Measurements from ENCODE around the gene ATP9A.

ATP9A gene

DNA sequence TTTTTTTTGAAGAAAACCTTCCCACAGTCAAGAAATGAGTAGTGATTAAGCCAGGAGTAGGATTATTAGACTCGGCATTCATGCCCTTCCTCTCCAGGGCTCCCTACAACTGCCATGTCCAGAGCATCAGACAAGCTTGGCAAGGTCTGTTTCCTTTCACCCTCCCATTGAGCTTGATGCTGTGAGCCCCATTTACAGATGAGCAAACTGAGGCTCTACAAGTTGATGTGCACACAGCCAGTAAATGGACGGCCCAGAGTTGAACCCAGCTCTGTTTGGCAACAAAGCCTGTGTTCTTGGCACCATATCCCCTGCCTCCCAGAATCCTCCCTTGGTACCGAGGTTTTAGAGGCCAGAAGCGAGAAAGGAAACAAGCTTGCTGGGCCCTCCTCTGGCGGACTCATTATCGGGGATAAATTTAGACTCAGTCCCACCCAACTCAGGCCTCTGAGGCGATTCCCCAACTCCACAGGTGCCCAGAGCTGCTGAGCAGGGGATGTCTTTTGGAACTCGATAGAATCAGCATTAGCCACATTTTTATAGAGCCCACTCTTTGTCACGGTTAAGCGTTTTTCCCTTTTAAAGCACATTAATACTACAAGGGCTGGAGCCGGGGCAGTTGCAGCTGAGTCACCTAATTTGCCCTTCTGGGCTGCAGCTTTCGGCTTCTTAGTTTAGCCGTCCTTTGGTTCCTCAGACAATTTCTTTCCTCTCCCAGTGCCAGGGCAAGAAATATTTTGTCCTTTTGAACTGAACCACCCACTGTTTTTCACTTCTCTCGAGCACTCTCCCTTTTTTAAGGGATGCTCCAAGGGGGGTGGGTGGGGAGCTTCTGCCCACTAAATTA lies 202.7 kb downstream of the ATP9A start:
- H3F3A ChIP-seq (ENCODE audit: control insufficient read depth, insufficient read depth), result no peaks in the 10 kb centered on the region
- no peaks in the 10 kb centered on the region for H3K36me3 ChIP-seq (ENCODE audit: control insufficient read depth, low read length)
- no peak overlapping the region for H3K27ac ChIP-seq (ENCODE audit: low read depth, low read length)
- H3K9me3 ChIP-seq (ENCODE audit: control insufficient read depth, insufficient read depth, low read length), result no peaks in the 10 kb centered on the region
- no peaks in the 10 kb centered on the region for H4K20me1 ChIP-seq (ENCODE audit: control insufficient read depth, insufficient read depth, low read depth, low read length)
- TF ChIP-seq, protein P1, sequence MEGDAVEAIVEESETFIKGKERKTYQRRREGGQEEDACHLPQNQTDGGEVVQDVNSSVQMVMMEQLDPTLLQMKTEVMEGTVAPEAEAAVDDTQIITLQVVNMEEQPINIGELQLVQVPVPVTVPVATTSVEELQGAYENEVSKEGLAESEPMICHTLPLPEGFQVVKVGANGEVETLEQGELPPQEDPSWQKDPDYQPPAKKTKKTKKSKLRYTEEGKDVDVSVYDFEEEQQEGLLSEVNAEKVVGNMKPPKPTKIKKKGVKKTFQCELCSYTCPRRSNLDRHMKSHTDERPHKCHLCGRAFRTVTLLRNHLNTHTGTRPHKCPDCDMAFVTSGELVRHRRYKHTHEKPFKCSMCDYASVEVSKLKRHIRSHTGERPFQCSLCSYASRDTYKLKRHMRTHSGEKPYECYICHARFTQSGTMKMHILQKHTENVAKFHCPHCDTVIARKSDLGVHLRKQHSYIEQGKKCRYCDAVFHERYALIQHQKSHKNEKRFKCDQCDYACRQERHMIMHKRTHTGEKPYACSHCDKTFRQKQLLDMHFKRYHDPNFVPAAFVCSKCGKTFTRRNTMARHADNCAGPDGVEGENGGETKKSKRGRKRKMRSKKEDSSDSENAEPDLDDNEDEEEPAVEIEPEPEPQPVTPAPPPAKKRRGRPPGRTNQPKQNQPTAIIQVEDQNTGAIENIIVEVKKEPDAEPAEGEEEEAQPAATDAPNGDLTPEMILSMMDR (IDR thresholded peaks at IDR 0.05; ENCODE audit: low read depth, low read length, poor library complexity, severe bottlenecking), result no peak
- no peak for TF ChIP-seq EZH2phosphoT487 (IDR thresholded peaks at IDR 0.05; ENCODE audit: borderline replicate concordance, low read length)
- no peaks in the 10 kb centered on the region for H3K9me2 ChIP-seq (replicated peaks; ENCODE audit: control insufficient read depth, low read length)
- H3K4me3 ChIP-seq (ENCODE audit: low read length), result no peak overlapping the region
- peaks cover 40% of the 10 kb centered on the region for H3K27me3 ChIP-seq (ENCODE audit: control insufficient read depth, low read length)
- H3K4me2 ChIP-seq (ENCODE audit: low read length), result no peak overlapping the region
- no peaks in the 10 kb centered on the region for H3K79me2 ChIP-seq (ENCODE audit: control insufficient read depth, low read length)
- H3K4me1 ChIP-seq (ENCODE audit: control insufficient read depth, low read length), result no peaks in the 10 kb centered on the region

DNA sequence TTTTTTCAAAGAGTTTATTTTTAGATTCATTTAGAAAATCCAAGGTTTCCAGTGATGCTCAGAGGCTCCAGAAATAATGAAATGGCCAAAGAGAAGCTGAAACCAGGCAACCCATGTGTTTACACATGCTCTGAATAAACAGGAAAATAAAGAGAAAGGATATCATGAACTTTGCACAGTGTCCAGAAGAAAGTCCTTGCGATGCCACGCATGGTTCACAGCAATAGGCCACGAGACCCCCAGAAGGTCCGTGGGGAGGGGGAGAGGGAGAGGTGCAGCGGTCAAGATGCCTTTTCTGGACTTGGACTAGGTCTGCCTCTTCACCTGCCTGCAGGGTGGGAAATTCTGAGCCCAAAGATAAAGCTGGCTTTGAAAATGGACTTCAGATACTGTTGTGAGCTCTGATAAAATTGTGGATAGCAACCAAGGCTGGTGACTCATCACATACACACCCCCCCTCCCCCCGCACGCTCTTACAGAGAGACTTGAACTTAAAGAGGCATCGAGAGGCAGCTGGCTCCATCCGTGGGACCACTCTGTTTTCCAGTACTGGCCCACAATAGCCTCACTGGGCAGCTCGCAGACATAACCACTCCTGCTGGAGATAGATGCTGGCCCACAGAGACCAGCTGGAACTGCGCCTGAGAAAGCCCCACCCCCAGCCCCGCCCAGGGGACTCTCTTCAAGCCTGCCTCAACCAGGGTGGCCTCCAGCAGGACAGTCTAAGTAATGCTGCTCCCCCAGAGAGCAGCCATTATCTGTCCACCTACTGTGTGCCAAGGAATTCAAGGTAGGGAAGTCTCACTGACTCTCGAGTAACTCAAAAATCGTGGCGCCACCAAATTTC lies 204.5 kb downstream of the ATP9A start:
- H3K9me2 ChIP-seq (replicated peaks; ENCODE audit: control insufficient read depth, low read length), result no peaks in the 10 kb centered on the region
- H3K27me3 ChIP-seq (ENCODE audit: control insufficient read depth, low read length), result peaks cover 54% of the 10 kb centered on the region
- H3F3A ChIP-seq (ENCODE audit: control insufficient read depth, insufficient read depth), result no peaks in the 10 kb centered on the region
- no peak overlapping the region for H3K4me2 ChIP-seq (ENCODE audit: low read length)
- H3K9me3 ChIP-seq (ENCODE audit: control insufficient read depth, insufficient read depth, low read length), result no peaks in the 10 kb centered on the region
- H3K4me1 ChIP-seq (ENCODE audit: control insufficient read depth, low read length), result no peaks in the 10 kb centered on the region
- no peak overlapping the region for H3K27ac ChIP-seq (ENCODE audit: low read depth, low read length)
- H3K36me3 ChIP-seq (ENCODE audit: control insufficient read depth, low read length), result no peaks in the 10 kb centered on the region
- no peaks in the 10 kb centered on the region for H3K79me2 ChIP-seq (ENCODE audit: control insufficient read depth, low read length)
- H3K4me3 ChIP-seq (ENCODE audit: low read length), result no peak overlapping the region
- H4K20me1 ChIP-seq (ENCODE audit: control insufficient read depth, insufficient read depth, low read depth, low read length), result no peaks in the 10 kb centered on the region
- no peak for TF ChIP-seq EZH2phosphoT487 (IDR thresholded peaks at IDR 0.05; ENCODE audit: borderline replicate concordance, low read length)
- TF ChIP-seq, protein P1 (IDR thresholded peaks at IDR 0.05; ENCODE audit: low read depth, low read length, poor library complexity, severe bottlenecking), result no peak

DNA sequence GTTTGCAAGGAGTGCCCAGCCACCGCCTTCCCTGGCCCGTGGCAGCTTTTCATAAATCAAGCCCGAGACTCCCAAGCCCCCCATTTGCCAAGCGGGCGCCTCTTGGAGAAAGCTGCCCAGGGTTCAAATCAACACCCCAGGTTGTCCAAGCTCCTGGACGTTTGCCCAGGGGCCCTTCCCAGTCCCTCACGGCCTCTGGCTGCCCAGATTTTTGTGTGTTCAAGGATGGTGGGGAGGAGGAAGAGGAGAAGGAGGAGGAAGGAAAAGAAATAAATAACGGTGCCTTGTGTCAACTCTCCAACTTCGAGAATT lies 205.1 kb downstream of the ATP9A start:
- Histone ChIP-seq H3K79me2 (ENCODE audit: control insufficient read depth, low read length) (no peaks in the 10 kb centered on the region), H3K9me3 (ENCODE audit: control insufficient read depth, insufficient read depth, low read length) (no peaks in the 10 kb centered on the region), H3K4me2 (ENCODE audit: low read length) (no peak overlapping the region), H3F3A (ENCODE audit: control insufficient read depth, insufficient read depth) (no peaks in the 10 kb centered on the region), H3K4me1 (ENCODE audit: control insufficient read depth, low read length) (no peaks in the 10 kb centered on the region), H3K9me2 (replicated peaks; ENCODE audit: control insufficient read depth, low read length) (no peaks in the 10 kb centered on the region), H3K36me3 (ENCODE audit: control insufficient read depth, low read length) (no peaks in the 10 kb centered on the region), H3K4me3 (ENCODE audit: low read length) (no peak overlapping the region), H3K27me3 (ENCODE audit: control insufficient read depth, low read length) (peaks cover 54% of the 10 kb centered on the region), H3K27ac (ENCODE audit: low read depth, low read length) (no peak overlapping the region), H4K20me1 (ENCODE audit: control insufficient read depth, insufficient read depth, low read depth, low read length) (no peaks in the 10 kb centered on the region)
- TF ChIP-seq, protein P1 (IDR thresholded peaks at IDR 0.05; ENCODE audit: low read depth, low read length, poor library complexity, severe bottlenecking), result no peak
- TF ChIP-seq EZH2phosphoT487 (IDR thresholded peaks at IDR 0.05; ENCODE audit: borderline replicate concordance, low read length), result no peak

Data from DOHH2 (cell line).